Measurements from ENCODE around the gene OR10S1.
"Not testable (repeated sequence)": the region's sequence is repeated elsewhere in the genome, so short reads cannot be mapped to it uniquely, and the experiment has no call there.

OR10S1 gene, protein sequence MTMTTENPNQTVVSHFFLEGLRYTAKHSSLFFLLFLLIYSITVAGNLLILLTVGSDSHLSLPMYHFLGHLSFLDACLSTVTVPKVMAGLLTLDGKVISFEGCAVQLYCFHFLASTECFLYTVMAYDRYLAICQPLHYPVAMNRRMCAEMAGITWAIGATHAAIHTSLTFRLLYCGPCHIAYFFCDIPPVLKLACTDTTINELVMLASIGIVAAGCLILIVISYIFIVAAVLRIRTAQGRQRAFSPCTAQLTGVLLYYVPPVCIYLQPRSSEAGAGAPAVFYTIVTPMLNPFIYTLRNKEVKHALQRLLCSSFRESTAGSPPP

DNA sequence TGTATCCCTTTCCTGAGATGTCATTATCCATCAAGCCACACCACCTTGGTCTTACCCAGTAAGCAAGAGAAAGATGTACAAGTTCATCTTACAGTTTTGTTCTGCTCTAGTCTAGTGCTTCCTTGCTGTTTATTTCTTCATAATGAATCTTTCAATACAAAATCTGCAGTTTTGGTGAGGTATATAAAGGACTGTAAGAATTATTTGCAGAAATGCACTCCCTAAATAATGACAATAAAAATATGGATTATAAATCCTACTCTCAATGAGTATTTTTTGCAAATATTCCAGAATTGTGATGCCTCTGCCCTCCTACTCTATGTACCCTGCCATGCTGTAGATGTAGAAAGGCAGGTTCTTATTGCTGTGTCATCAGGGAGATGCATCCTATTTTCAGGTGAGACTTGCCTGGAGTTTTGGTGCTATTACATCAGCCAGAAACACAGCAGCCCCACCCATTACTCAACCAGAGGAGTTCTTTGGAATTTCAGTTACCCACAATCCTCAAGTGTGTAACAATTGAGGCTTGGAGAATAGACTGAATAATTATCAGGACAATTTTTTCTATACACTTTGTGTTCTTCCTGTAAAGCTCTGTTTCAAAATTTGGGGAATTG, at the start of gene OR10S1:
TSS of gene OR10S1 (minus strand) at position 51 of the 617 bp plus-strand sequence. CDS start 117 bp downstream, outside the sequence.
- DNase-seq, result no peak

DNA sequence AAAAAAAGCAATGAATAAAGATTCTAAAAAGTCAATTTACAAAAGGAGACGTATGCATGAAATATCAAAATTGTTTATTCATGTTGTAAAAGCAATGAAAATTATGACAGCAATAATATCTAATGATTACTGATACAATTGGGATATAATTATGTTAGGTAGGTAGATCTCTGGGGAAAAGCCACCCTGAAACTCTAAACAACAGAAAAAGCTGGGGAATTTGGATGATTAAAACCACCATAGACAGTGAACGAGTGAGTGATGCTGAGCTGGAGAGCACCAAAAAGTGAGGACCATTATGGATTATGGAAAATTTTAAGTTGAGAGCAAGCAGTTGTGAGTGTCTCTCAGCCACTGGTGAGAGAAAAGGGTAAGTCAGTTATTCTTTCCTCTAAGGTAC, 48.9 kb upstream of the OR10S1 start, which contains the start of gene OR10G8:
TSS of gene OR10G8 (plus strand) at position 301 of the 400 bp plus-strand sequence. CDS start 2,825 bp downstream, outside the sequence.
- no peak for DNase-seq

DNA sequence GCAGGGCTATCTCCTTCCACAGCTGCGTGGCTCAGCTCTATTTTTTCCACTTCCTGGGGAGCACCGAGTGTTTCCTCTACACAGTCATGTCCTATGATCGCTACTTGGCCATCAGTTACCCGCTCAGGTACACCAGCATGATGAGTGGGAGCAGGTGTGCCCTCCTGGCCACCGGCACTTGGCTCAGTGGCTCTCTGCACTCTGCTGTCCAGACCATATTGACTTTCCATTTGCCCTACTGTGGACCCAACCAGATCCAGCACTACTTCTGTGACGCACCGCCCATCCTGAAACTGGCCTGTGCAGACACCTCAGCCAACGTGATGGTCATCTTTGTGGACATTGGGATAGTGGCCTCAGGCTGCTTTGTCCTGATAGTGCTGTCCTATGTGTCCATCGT, 38.3 kb upstream of the OR10S1 start:
- not testable (repeated sequence) for DNase-seq

DNA sequence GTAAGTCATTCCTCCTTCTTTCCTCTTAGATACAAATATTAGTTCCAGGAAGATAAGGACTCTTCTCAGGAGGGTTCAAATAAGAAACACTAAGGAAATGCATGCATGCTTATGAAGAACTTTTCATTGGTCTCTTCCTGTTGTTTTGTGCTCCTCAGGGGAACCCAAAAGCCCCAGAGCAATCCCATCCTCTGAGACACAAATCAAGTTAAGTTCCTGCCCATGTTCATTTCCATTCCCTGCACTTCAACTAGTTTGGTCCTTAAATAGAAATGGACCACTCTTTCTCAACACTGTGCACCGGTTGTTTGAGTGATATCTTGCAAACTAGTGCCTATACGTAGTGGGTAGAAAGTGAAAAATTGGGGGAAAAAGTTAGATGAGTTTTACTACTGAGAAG, 35.1 kb upstream of the OR10S1 start, which contains the start of gene OR10G4:
TSS of gene OR10G4 (plus strand) at position 301 of the 400 bp plus-strand sequence. CDS start 2,578 bp downstream, outside the sequence.
- no peak for DNase-seq

DNA sequence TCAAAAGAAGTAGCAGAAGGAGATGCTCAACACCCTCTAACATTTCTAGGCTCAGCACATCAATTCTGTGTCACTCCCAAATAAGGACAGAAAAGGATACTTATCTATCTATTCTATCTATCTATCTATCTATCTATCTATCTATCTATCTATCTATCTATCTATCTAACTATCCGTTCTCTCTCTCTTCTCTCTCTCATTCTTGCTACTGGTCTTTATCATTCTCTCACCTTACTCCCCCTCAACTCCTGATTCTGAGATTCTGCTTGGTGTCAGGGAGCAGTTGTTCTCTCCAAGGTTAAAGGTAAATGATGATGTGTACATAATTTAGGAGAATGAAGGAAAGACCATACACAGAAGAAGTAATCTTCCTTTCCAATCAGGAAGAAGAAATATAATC, 17.5 kb upstream of the OR10S1 start, which contains the start of gene OR10G6:
TSS of gene OR10G6 (minus strand) at position 43 of the 400 bp plus-strand sequence. CDS start at position 43, 0 bp downstream.
- DNase-seq, result no peak

DNA sequence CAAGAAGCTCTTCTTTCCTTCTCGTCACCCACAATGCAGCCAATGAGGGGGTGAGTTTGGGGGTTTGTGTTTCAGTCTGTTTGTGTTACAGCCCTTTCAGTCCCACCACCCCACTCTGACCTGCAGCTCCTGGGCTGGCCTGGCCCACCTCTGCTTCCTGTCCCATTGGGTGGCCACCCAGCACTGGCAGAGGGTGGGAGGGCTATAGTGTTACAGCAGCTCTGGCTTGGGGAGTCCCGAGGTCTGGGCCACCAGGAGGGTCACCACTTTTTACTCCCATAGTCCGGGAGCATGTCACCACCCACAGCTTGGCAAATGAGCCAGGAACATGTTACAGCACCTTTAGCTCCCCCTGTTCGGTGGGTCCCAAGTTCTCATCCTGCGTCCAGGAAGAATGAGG, 1.7 kb upstream of the OR10S1 start:
- no peak for DNase-seq

DNA sequence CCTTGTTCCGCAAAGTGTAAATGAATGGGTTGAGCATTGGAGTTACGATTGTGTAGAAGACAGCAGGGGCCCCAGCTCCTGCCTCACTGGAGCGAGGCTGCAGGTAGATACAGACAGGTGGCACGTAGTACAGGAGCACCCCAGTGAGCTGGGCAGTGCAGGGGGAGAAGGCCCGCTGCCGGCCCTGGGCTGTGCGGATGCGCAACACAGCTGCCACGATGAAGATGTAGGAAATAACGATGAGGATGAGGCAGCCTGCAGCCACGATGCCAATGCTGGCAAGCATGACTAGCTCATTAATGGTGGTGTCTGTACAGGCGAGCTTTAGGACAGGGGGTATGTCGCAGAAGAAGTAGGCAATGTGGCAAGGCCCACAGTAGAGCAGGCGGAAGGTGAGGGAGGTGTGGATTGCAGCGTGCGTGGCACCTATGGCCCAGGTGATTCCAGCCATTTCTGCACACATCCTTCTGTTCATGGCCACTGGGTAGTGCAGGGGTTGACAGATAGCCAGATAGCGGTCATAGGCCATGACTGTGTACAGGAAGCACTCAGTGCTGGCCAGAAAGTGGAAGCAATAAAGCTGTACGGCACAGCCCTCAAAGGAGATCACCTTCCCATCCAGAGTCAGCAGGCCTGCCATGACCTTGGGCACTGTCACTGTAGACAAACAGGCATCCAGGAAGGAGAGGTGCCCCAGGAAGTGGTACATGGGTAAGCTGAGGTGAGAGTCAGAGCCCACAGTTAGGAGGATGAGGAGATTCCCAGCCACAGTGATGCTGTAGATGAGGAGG, 616 bp downstream of the OR10S1 start:
- DNase-seq, result no peak

DNA sequence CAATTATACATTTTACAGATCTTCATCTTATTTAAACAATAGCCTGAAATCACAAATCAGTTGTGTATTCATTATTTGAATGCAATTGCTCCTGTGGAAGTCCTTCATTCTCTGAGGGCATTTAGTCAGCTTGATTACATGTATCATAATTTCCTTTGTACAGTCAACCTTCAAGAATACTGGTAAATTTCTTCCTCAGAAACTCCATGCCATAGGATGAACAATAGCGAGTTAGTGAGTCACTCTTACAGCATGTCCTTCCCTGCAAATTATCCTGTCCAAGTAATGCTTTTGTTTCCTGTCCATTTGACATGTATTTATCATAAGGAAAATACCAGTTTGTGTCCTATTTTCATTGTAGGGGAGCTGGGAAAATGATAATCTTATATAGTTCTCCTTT, 3.8 kb downstream of the OR10S1 start:
- no peak for DNase-seq

DNA sequence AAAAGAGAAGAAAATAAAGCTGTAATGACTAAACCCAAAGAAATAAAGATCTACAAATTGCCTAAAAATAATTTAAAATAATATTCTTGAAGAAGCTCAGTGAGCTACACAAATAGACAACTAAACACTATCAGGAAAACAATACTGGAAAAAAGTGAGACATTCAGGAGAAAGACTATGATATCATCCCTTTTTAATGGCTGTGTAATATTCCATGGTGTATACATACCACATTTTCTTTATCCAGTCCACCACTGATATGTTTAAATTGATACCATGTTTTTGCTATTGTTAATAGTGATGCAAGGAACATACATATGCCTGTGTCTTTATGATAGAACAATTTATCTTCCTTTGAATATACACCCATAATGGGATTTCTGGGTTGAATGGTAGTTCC, 20.8 kb downstream of the OR10S1 start:
- DNase-seq, result no peak

DNA sequence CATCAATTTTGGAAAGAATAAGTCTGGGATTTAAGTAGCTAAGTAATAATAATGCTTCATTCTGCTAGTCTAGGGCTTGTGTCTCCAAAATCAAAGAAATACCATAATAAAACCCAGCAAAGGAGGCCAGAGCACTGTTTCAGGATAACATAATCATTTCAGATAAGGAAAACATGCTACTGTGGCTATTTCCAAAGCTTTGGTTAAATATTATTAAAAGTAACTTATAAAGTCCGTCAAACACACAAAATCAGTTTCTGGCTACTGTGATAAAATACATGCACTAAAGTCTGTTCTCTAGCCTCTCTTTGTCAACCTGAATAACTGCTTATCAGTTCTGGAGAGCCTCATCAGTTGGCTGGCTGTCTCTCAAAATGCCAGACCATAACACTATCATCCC, 32.4 kb downstream of the OR10S1 start:
- DNase-seq, result no peak

DNA sequence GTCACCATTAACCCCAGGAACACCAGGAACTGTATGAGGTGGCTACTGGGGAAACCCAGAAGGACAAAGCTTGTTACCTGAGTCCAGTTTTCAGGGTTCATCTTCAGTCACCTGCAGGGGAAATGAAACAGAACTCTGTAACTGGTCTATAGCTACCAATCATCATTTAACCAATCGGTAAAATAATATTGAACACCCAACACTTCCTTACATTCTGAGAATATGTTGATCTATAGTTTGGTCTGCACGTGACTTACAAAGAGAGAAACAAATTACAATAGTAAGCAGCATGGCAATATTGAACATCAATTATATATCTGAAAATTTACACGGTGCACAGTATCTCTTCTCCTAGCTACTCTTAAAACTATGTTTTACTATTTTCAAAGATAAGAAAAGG, 33.8 kb downstream of the OR10S1 start, which contains the start of gene OR6T1:
TSS of gene OR6T1 (minus strand) at position 101 of the 400 bp plus-strand sequence. CDS start at position 101, 0 bp downstream.
- DNase-seq, result no peak

DNA sequence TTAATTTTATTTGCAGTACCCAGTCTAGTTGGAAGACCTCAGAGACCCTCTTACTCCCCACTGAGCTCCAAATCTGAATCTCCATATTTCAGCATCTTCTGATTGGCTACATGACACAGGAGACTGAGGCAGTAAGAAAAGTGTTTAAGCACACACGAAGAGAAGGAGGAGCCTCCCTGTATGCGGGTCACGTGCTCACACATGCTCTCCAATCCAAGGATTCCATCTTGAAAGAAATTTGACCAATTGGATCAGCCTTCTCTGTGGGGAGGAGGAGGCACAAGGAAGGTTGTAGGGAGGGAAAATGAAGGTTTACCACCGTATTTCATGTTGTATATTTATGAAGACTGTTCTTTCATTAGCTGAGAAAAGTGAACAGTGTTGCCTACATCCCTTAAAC, 35.2 kb downstream of the OR10S1 start:
- no peak for DNase-seq

DNA sequence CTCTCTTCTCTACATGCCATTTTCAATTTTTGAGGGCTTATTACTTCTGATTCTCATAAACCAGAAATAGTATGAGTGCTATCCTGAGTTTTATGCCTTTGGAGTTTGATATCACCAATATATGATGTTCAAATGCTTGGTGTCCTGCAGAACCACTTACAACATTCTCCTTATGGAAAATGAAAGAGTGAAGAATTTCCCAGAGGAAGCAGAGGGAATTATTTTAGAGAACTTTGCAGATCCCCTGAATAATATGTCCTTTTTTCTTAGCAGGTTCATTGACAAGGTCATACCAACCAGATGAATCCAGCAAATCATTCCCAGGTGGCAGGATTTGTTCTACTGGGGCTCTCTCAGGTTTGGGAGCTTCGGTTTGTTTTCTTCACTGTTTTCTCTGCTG, 38.3 kb downstream of the OR10S1 start, which contains the start of gene OR4D5:
TSS of gene OR4D5 (plus strand) at position 301 of the 400 bp plus-strand sequence. CDS start at position 301, 0 bp downstream.
- no peak for DNase-seq
